ENCODE measurements around the gene NUP205. TPM values are rescaled to one million over a fixed set of nuclear protein-coding genes. Genes with fewer than 3 reads are reported as not detected.
A peak's percentile ranks its signal among the peaks of the same experiment; 100 is the strongest.

The NUP205 gene
- total RNA-seq (2021; ENCODE audit: unreplicated experiment) = 90.4 TPM
- polyA plus RNA-seq (2012; ENCODE audit: insufficient read length) = 24.4 TPM
- percentile 83 among the genes with signal in this experiment for Bru-seq, nascent RNA
- BruChase-seq, experiment 1, labeled RNA remaining after a 2-hour chase = percentile 83 among the genes with signal in this experiment
- percentile 91 among the genes with signal in this experiment for BruChase-seq, experiment 2, labeled RNA remaining after a 6-hour chase
- long read RNA-seq, full-length matches to known transcripts = 53 of 100 reads
- long read RNA-seq, partial matches to known transcripts = 39 of 100 reads
- long read RNA-seq, other reads (novel, unspliced or antisense) = 8 of 100 reads

- intact Hi-C loops (cut with micrococcal nuclease; ENCODE audit: unreplicated experiment) = loop anchor here (1.0 to 5.0 kb wide), 2 partner anchors 45 to 275 kb away; no protein-coding TSS in a partner anchor
- Histone ChIP-seq H3K4me3 (ENCODE audit: low read depth in 2 of 2, low read length in 2 of 2) (peak within 1 kb of the TSS; percentile 97 to 99), H3K4me1 (ENCODE audit: control insufficient read depth, insufficient read depth, low read length) (no peaks in the 10 kb centered on the region), H3K27ac (ENCODE audit: low read length) (peak within 1 kb of the TSS; percentile 97), H3K27me3 (ENCODE audit: control insufficient read depth, insufficient read depth, low read length) (no peaks in the 10 kb centered on the region), H3K9me3 (ENCODE audit: control insufficient read depth, insufficient read depth, low read depth, low read length) (no peaks in the 10 kb centered on the region), H3K36me3 (ENCODE audit: control insufficient read depth, insufficient read depth, low read length) (no peaks in the 10 kb centered on the region; the same call in 1 of the 2 replicates)
- in situ Hi-C loops (cut with HindIII; ENCODE audit: low pct_unique_long_range_greater_than_20kb, low sequenced_read_pairs) = no loop called here
- ChIA-PET CTCF (no interaction called here), POLR2A (interaction anchor here (0.5 kb wide), 1 partner anchor 30 kb away, joined by 5 read pairs; no protein-coding TSS in a partner anchor)
- BruUV-seq (replicated peaks) = no TSS peak
- DNase-seq (ENCODE audit: low read depth, low spot score) (peak; percentile 95), ATAC-seq (peak; percentile 96)
- peak; percentile 74 for TF ChIP-seq TCF7L2 (IDR thresholded peaks at IDR 0.05; ENCODE audit: low read depth, low read length)
- peak; percentile 91 for TF ChIP-seq POLR2AphosphoS5 (IDR thresholded peaks at IDR 0.05; ENCODE audit: low read depth, low read length)
- peak; percentile 94; the same call in 1 of the 2 replicates for TF ChIP-seq SIN3A (IDR thresholded peaks at IDR 0.05; ENCODE audit: borderline replicate concordance, insufficient read depth, low read depth, low read length)
- no peak for TF ChIP-seq REST (IDR thresholded peaks at IDR 0.05; ENCODE audit: insufficient read depth in 1 of 2, low read depth in 2 of 2, low read length in 1 of 2)
- TF ChIP-seq CTCF (IDR thresholded peaks at IDR 0.05) = no peak
Observed at GRCh38 chr7:135557455-135558336, at the start of gene NUP205. TSS of gene NUP205 (plus strand) at chr7:135557917. CDS start at chr7:135557945, 28 bp downstream.

GRCh38 chr7:135508883-135509588, 48.7 kb upstream of the NUP205 start:
- Histone ChIP-seq H3K36me3 (ENCODE audit: control insufficient read depth, insufficient read depth, low read length) (peaks cover 2% of the 10 kb centered on the region; the same call in 1 of the 2 replicates), H3K4me3 (ENCODE audit: low read depth in 2 of 2, low read length in 2 of 2) (peak overlapping the region; percentile 95 to 99), H3K4me1 (ENCODE audit: control insufficient read depth, insufficient read depth, low read length) (peaks cover 14% of the 10 kb centered on the region), H3K27me3 (ENCODE audit: control insufficient read depth, insufficient read depth, low read length) (no peaks in the 10 kb centered on the region), H3K27ac (ENCODE audit: low read length) (peak overlapping the region; percentile 91), H3K9me3 (ENCODE audit: control insufficient read depth, insufficient read depth, low read depth, low read length) (no peaks in the 10 kb centered on the region)
- no TSS peak for BruUV-seq (replicated peaks)
- in situ Hi-C loops (cut with HindIII; ENCODE audit: low pct_unique_long_range_greater_than_20kb, low sequenced_read_pairs) (no loop called here), intact Hi-C loops (cut with micrococcal nuclease; ENCODE audit: unreplicated experiment) (loop anchor here (10.0 kb wide), 1 partner anchor 224 kb away; no protein-coding TSS in a partner anchor)
- POLR2A ChIA-PET = interaction anchor here (0.5 kb wide), 1 partner anchor 90 kb away, joined by 3 read pairs; no protein-coding TSS in a partner anchor
- TF ChIP-seq POLR2AphosphoS5 (IDR thresholded peaks at IDR 0.05; ENCODE audit: low read depth, low read length) = no peak
- no peak for TF ChIP-seq REST (IDR thresholded peaks at IDR 0.05; ENCODE audit: insufficient read depth in 1 of 2, low read depth in 2 of 2, low read length in 1 of 2)
- no peak for TF ChIP-seq CTCF (IDR thresholded peaks at IDR 0.05)
- no peak for TF ChIP-seq TCF7L2 (IDR thresholded peaks at IDR 0.05; ENCODE audit: low read depth, low read length)
- no peak; the same call in 1 of the 2 replicates for TF ChIP-seq SIN3A (IDR thresholded peaks at IDR 0.05; ENCODE audit: borderline replicate concordance, insufficient read depth, low read depth, low read length)
- ATAC-seq (peak; percentile 9), DNase-seq (ENCODE audit: low read depth, low spot score) (no peak)
- CTCF ChIA-PET = no interaction called here

Data from Panc1 (cell line).